Mucosa of descending colon (tissue), 3 donors: ENCODE data around the gene AHCYL2. TPM values are rescaled to one million over a fixed set of nuclear protein-coding genes. Genes with fewer than 3 reads are reported as not detected.
A peak's percentile ranks its signal among the peaks of the same experiment; 100 is the strongest.
"Not testable (repeated sequence)": the region's sequence is repeated elsewhere in the genome, so short reads cannot be mapped to it uniquely, and the experiment has no call there.

Experiments
- ATAC-seq: fragments of 200-7000 bp; cut with Tn5 transposase; one replicate; pipeline ENCODE4 v1.9.1; 2020; ENCODE audit warnings: mild to moderate bottlenecking, moderate library complexity
- DNase-seq, 3 donors: peaks; one replicate each; pipeline ENCODE4 v3.0.0-alpha.2; 2020
- H3K36me3 ChIP-seq: fragments of 200-600 bp; one replicate; pipeline ENCODE4 v1.8.0; 2021; ENCODE audit warnings: low read depth, mild to moderate bottlenecking
- H3K4me1 ChIP-seq: fragments of 200-600 bp; one replicate; pipeline ENCODE4 v1.8.0; 2021; ENCODE audit warnings: low read depth, mild to moderate bottlenecking
- H3K4me3 ChIP-seq: fragments of 200-600 bp; one replicate; pipeline ENCODE4 v1.8.0; 2021; ENCODE audit warnings: mild to moderate bottlenecking
- H3K9me3 ChIP-seq: fragments of 200-600 bp; one replicate; pipeline ENCODE4 v1.8.0; 2021; ENCODE audit warnings: mild to moderate bottlenecking
- intact Hi-C, 2 donors: fragments of 100-400 bp; cut with DNase I in 1 of 2; cut with micrococcal nuclease in 1 of 2; formaldehyde crosslinking; loops; one replicate each; pipeline versions ENCODE4 v1.11.0 to v1.11.1; 2022; cut with DNase I, micrococcal nuclease
- total RNA-seq, 3 donors: library from RNA; stranded (reverse); fragmentation: NEBNext Ultra II Directional in 2 of 3; extraction: Animal tissue kit (Norgen Biotek cat#: 25700) in 2 of 3; gene quantifications; one replicate each; pipeline versions ENCODE4 v1.2.1 to v1.2.4, GENCODE V29; 2021 to 2023
- TF ChIP-seq, protein P1 (sequence below): fragments of 200-600 bp; IDR thresholded peaks from one replicate; pipeline ENCODE4 v1.8.0; 2022; ENCODE audit warnings: antibody characterized with exemption, mild to moderate bottlenecking
- donor health status: DM: no; HTN: no; CAD: no; lungs with moderate emphysema.
- donor health status: DM: no; HTN: no; CAD: no.
- donor health status: DM: no; HTN: yes; CAD: no.

Gene AHCYL2
- total RNA-seq, 3 donors from 2014 or later: 215 to 717 (median 467) TPM

DNA sequence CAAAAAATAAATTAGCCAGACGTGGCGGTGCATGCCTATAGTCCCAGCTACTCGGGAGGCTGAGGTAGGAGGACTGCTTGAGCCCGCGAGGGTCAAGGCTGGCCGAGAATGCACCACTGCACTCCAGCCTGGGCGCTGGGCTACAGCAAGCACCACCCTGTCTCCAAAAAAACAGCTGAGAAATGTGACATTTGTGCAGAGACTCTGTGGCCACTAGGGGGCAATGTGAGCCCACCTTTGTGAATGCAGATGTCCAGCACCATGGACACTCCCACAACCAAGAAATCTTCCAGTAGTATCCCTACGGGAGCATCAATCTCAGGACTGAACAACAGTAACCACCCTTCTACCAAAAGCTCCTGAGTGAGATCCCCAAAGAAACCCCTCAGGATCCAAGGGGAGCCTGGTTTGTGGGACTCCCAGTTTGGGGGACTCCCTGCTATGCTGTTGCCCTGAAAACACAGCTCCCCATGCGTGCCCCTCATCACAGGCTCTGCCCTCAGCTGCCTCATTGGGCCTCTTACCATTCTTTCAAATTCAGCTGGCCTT lies 6.2 kb upstream of the AHCYL2 start:
- TF ChIP-seq, protein P1, sequence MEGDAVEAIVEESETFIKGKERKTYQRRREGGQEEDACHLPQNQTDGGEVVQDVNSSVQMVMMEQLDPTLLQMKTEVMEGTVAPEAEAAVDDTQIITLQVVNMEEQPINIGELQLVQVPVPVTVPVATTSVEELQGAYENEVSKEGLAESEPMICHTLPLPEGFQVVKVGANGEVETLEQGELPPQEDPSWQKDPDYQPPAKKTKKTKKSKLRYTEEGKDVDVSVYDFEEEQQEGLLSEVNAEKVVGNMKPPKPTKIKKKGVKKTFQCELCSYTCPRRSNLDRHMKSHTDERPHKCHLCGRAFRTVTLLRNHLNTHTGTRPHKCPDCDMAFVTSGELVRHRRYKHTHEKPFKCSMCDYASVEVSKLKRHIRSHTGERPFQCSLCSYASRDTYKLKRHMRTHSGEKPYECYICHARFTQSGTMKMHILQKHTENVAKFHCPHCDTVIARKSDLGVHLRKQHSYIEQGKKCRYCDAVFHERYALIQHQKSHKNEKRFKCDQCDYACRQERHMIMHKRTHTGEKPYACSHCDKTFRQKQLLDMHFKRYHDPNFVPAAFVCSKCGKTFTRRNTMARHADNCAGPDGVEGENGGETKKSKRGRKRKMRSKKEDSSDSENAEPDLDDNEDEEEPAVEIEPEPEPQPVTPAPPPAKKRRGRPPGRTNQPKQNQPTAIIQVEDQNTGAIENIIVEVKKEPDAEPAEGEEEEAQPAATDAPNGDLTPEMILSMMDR: peak; percentile 87
- peak; percentile 99 for ATAC-seq
- H3K9me3 ChIP-seq: no peaks in the 10 kb centered on the region
- H3K4me3 ChIP-seq: no peak overlapping the region
- H3K4me1 ChIP-seq: no peaks in the 10 kb centered on the region
- intact Hi-C loops: loop anchor here (2.0 to 10.0 kb wide), 3 partner anchors 56 to 254 kb away; no protein-coding TSS in a partner anchor
- H3K36me3 ChIP-seq: no peaks in the 10 kb centered on the region
- DNase-seq: peak in 2 of 3 donors; percentile 82 to 94

DNA sequence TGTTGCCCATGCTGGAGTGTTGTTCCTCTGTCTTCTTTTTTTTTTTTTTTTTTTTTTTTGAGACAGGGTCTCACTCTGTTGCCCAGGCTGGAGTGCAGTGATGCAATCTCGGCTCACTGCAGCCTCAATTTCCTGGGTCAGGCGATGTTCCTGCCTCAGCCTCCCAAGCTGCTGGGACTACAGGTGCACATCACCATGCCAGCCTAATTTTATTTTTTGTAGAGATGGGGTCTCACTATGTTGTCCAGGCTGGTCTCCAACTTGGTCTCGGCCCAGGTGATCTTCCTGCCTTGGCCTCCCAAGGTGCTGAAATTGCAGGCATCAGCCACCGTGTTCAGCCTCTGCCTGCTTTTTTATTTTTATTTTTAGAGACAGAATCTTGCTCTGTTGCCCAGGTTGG lies 5.7 kb upstream of the AHCYL2 start:
- H3K36me3 ChIP-seq, H3K9me3 ChIP-seq, H3K4me1 ChIP-seq, ATAC-seq, H3K4me3 ChIP-seq, DNase-seq: not testable (repeated sequence)
- intact Hi-C loops: loop anchor here (2.0 to 10.0 kb wide), 3 partner anchors 56 to 253 kb away; no protein-coding TSS in a partner anchor

DNA sequence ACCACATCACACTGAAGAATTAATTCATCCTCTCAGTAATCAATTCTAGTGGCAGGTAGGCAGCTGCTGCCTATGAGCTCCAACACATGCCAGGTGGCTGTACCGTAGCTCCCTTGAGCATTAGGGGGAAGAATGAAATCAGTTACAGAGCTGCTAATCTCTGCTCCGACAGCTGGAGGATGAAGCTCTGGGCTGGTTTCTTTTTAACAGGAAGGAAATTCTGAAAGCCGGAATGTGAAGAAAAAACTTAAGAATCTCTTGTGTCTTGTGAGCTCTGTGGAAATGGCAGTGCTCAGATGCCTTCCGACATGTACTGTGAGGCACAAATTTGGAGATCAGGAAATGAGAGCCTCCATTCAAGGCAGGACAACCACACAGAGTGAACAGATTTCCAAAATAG lies 2.8 kb upstream of the AHCYL2 start:
- intact Hi-C loops: no loop called here
- H3K9me3 ChIP-seq: no peaks in the 10 kb centered on the region
- no peaks in the 10 kb centered on the region for H3K36me3 ChIP-seq
- TF ChIP-seq, protein P1: no peak
- ATAC-seq (no peak), DNase-seq (no peak)
- no peak overlapping the region for H3K4me3 ChIP-seq
- peaks cover 6% of the 10 kb centered on the region for H3K4me1 ChIP-seq

DNA sequence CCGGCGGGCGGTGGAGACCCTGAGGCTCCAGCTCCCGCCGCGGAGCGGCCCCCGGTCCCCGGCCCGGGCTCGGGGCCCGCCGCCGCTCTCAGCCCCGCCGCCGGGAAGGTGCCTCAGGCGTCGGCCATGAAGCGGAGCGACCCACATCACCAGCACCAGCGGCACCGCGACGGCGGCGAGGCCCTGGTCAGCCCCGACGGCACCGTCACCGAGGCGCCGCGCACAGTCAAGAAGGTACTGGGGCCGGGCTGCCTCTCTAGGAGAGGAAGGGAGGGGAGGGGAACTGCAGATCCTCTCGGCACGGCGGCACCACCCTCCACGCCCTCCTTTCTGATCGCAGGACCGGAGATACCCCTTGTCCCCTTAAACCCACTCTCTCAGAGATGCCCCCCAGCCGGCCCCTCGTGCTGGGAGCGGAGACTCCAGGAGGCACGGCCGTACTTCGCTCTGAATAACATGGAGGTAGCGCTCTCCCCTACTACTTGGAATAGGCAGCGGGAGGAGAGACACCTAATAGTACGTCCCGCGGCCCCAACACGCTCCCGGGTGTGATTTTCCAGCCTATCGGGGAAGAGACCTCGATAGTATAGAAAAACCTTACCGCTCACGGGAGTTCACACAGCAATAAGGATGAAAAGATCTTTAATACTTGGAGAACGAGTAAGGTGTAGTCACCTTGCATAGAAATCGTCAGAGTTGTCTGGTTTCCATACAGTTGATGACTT lies 538 bp downstream of the AHCYL2 start:
- no peaks in the 10 kb centered on the region for H3K9me3 ChIP-seq
- peaks cover 12% of the 10 kb centered on the region for H3K4me1 ChIP-seq
- DNase-seq (peak; percentile 54 to 80 (median 78)), ATAC-seq (peak; percentile 63)
- intact Hi-C loops: no loop called here
- peak overlapping the region; percentile 84 for H3K4me3 ChIP-seq
- H3K36me3 ChIP-seq: no peaks in the 10 kb centered on the region
- TF ChIP-seq, protein P1: no peak

DNA sequence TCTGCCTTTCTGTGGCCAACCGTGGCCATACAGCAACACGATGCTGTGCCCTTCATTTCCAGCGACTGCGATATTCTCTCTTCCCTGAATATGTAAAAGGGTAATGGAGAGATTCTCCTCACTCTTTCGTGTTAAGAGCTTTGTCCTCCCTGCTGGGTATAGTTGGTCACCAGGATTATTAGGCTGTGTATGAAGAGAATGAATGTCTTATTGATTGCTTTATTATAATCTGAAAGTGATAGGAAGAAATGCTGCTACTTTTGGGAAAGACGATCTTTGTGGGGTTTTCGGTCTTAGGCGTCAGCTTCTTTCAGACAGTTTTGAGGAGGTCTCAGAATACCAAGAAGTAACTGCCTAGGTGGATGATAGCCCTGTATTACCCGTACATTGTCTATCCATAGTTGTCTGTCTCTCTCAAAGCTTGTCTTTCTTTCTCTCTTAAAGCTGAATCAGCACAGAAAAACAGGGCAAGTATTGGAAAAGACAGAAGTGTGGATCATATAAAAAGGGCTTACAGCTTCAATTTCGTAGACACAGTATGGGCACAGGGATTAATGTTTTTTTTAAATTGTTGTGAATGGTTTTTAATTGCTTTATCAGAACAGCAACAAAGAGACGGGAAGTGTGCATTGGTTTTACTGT lies 1.2 kb downstream of the AHCYL2 start:
- Histone ChIP-seq H3K36me3 (no peaks in the 10 kb centered on the region), H3K9me3 (no peaks in the 10 kb centered on the region), H3K4me3 (peak overlapping the region; percentile 84), H3K4me1 (peaks cover 12% of the 10 kb centered on the region)
- DNase-seq (peak in 1 of 3 donors; percentile 18), ATAC-seq (no peak)
- intact Hi-C loops: no loop called here
- TF ChIP-seq, protein P1: no peak
